GM18505 (cell line): Measurements from ENCODE around the gene LDB2.

Experiments used
- ATAC-seq: cut with Tn5 transposase; IDR thresholded peaks from one replicate; pipeline ENCODE4 v1.9.1; 2021; ENCODE audit not compliant: unreplicated experiment
- POLR2A ChIP-seq: IDR thresholded peaks from 4 replicates; pipeline ENCODE4 v1.6.1; 2011; ENCODE audit warnings: borderline replicate concordance; ENCODE audit not compliant: insufficient read depth, insufficient read length; ENCODE audit errors: extremely low read depth

The LDB2 gene

GRCh38 chr4:16900325-16900724 is 1.9 kb upstream of the LDB2 start:
- no peak for TF ChIP-seq POLR2A
- no peak for ATAC-seq

DNA sequence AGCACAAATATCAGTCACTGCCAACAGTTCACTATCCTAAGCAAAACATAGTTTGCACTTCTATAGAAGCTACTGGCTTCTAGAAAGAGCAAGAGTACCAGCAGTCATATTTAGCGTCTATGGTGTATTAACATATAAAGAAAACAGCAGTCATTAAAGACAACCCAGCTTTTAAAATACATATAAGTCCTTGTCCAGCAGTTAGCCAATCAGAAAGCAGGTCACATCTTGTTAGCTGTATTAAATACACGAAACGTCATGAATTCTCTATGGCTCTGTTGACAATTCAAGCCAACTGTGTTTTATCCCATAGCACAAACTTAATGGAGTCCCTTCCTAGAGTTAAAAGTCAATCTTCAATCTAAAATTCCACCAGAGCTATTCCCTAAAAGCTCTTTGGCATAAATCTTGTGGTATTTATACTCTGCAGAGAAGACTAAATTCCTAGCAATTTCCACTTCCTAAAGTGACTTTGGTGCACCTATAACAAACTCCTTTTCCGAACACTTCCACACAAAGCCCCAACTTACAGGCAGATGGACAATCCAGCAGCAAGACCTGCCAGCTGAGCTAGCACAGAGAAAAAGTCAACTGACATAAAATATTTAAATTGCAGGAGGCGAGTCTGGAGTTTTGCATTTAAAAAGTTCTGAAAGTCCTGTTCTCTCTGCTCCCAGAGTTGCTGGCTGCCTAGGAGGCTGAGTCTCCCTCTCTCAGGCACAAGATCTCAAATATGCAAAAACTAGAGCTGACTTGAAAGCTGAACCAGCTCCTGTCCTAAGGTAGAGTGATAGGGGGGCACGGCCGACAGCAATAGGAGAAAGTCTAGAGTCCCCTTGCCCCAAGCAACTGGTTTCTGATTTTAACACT is 1.3 kb downstream of the LDB2 start:
- no peak for TF ChIP-seq POLR2A
- no peak for ATAC-seq

DNA sequence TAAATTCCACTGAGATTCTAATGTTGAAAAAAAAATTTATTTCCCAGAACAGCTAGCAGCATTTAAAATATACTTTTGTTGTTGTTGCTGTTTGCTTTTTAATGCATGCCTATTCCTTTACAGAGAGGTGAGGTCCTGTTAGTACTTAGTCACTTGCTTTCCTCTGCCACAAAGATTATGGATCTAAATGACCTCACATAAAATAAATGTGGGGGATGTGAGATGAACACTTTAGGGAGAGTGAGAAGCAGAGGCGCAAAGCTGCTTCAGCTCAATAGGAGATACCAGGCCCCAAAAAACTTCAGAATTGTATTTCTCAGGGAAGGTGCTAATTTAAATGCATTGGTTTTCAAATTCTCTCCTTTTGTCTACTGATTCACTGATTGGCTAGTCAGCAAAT is 4.0 kb downstream of the LDB2 start:
- ATAC-seq, result no peak
- no peak for TF ChIP-seq POLR2A

- TF ChIP-seq POLR2A, result no peak
- no peak for ATAC-seq
These were observed 5.2 kb downstream of the LDB2 start for GRCh38 chr4:16893141-16893651.

GRCh38 chr4:16890651-16891050 is 7.8 kb downstream of the LDB2 start:
- no peak for ATAC-seq
- TF ChIP-seq POLR2A, result no peak

DNA sequence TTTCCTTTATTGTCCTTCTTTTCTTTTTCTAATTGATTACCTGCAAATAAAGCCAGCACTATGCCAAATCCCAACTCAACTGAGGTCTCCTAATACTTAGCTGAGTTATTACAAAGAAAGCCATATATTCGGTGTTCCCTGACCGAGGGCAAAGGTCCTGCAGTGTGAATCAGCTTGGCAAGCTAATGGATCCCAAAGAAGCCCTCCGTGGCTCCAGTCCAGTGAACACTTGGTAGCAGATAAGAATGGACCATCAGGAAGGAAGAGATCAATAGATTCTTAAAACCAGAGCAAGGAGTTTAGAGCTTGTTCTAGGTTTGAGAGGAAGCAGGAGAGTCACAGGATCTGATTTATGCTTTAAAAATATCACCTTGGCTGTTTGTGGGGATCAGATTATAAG is 8.5 kb downstream of the LDB2 start:
- TF ChIP-seq POLR2A, result no peak
- no peak for ATAC-seq

GRCh38 chr4:16887887-16888286 is 10.6 kb downstream of the LDB2 start:
- no peak for ATAC-seq
- TF ChIP-seq POLR2A, result no peak

GRCh38 chr4:16884673-16885460 is 13.6 kb downstream of the LDB2 start:
- no peak for ATAC-seq

DNA sequence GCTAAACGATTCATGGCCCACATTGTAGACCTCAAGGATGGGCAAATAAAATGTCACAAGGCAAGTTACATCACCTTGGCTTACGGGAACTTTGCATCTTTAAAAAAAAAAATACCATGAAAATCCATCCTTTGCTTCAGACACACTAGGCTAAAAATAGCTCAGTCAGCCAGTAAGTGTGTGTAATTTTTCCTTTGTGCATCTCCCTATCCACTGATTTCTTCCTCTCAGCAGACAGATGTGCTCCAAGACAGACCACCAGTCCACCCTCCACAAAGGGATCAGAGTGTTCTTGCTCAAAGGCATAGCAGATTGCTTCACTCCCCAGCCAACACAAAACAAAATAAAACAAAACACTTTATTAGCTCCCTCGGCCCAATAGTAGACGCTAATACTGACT is 14.6 kb downstream of the LDB2 start:
- ATAC-seq, result no peak
- no peak for TF ChIP-seq POLR2A

More at GRCh38 chr4:16884673-16885460, 13.6 kb downstream of the LDB2 start:
- no peak for TF ChIP-seq POLR2A

DNA sequence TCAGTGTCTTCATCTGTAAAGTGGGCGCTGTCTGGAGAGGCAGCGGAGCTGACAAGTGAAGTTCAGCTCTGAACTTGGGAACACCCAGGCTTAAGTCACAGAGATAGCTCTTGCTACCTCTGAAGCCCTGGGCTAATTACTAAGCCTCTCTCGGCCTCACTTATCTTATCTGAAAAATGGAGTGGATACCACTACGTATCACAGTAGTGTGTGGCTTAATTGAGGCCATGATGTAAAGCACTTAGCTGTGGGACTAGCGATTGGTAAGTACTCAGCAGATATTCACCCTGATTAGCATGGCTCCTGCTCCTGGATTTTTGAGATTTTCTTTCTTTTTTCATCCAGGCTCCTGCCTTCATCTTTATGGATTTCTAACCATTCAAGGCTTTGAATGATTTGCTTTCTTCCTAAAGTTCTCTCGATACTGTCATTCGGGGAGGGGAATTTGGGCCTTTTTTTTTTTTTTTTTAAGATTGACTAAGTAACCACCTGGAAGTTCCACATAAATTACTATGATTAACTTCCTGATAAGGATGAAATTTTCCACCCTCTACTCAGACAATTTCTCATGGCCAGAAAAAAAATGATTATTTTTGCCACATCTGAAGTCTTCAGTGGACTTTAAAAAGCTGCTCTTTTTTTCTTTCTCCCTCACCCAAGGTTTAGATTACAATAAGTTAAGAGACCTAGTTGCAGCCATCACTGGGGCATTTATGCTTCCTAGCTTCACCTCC is 17.1 kb downstream of the LDB2 start:
- ATAC-seq, result no peak
- no peak for TF ChIP-seq POLR2A

DNA sequence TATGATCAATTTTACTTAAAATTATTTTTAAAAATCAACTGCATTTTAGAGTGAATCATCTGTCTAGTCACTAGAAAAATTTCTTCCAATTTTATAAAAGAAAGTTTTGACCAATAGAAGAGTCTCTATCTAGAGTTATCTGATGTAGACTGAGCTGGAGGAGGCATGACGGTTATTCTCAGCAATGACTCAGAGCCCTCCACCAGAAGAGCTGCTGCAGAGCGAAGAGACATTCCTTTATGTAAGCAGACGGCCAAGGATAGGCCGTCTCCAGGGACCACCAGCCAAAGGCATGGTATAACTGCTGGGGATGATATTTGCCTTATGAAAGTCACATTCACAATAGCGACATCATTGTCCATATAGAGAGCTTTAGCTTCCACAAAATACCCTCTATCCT is 23.0 kb downstream of the LDB2 start:
- no peak for TF ChIP-seq POLR2A
- no peak for ATAC-seq

DNA sequence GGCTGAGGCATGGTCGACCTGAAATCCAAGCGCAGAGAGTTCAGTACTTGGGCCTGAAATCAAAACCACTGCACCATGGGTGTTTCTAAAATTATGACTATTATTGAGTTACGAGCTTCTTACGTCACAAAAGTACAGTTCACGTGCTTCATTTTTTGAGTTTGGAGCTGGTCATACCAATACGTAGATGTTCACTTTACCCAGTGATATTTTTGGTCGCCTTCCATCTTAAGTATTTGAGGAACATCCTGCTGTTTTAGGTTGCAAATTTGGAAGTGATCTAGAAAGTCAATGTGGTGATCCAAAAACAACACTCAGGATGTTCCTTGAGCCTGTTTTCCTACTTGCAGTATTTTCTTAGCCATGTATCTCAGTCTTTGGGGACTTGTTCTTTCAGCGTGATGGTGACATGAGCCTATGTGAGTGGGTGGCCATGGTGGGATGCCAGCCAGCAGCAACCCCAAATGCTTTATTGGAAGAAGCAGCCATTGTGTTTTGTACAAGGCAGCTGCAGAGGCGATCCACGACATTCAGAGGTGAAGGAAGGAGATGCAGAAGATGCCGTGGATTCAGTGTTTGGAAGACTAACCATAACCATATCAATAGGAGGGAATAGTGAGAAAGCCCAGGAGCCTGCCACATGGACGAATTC is 28.7 kb downstream of the LDB2 start:
- no peak for TF ChIP-seq POLR2A
- no peak for ATAC-seq

DNA sequence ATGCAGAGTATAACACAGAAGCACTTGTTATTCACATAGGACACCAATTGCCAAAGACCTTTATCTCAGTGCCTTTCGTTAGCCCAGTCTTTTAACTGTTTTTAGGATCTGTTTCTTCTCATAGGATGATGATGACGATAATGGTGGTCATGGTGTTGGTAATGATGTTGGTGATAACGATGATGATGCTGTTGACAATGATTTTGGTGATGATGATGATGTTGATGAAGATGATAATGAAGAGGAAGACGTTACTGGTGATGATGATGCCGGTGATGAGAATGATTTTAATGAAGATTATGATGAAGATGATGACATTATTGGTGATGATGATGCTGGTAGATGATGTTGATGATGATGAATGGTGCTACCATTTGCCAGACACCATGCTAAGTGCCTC is 29.8 kb downstream of the LDB2 start:
- TF ChIP-seq POLR2A, result no peak
- ATAC-seq, result no peak
